C4-2B (cell line): ENCODE data around the gene SLC35F5.

Source experiments
- CTCF ChIP-seq: fragments of 450-650 bp; conservative IDR thresholded peaks from 2 replicates; pipeline ENCODE4 v1.5.1; 2017; ENCODE audit warnings: mild to moderate bottlenecking
- ZFX ChIP-seq: fragments of 450-650 bp; IDR thresholded peaks from 2 replicates; pipeline ENCODE4 v1.6.1; 2017

DNA sequence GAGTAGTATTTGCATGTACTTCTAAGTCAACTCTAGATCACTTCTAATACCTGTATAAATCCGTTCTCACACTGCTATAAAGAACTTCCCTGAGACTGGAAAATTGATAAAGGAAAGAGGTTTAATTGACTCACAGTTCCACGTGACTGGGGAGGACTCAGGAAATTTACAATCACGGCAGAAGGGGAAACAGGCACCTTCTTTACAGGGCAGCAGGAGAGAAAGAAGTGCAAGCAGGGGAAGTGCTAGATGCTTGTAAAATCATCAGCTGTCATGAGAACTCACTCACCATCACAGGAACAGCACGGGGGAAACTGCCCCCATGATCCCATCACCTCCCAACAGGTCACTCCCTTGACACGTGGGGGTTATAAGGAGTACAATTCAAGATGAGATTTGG lies 24.0 kb upstream of the SLC35F5 start:
- TF ChIP-seq CTCF, result no peak
- TF ChIP-seq ZFX, result no peak
